Activated CD4-positive, alpha-beta T cell treated with anti-CD3 and anti-CD28 coated beads, Interleukin-2, amount 10 ng/mL, durations not matched to agents 24 days and 14 days (primary cell): ENCODE results near the gene KAT2B. TPM values are rescaled to one million over a fixed set of nuclear protein-coding genes. Genes with fewer than 3 reads are reported as not detected.
"Not testable (repeated sequence)": the region's sequence is repeated elsewhere in the genome, so short reads cannot be mapped to it uniquely, and the experiment has no call there.

Experiments
- DNase-seq: peaks from one replicate; pipeline ENCODE4 v3.0.0; 2022
- H3K27ac Mint-ChIP-seq: one replicate; pipeline ENCODE4 v1.8.0; 2022; ENCODE audit warnings: mild to moderate bottlenecking, mixed read lengths
- H3K27me3 Mint-ChIP-seq: one replicate; pipeline ENCODE4 v1.8.0; 2022; ENCODE audit warnings: mixed read lengths
- H3K36me3 Mint-ChIP-seq: one replicate; pipeline ENCODE4 v1.8.0; 2022; ENCODE audit warnings: low read depth, mild to moderate bottlenecking, mixed read lengths
- H3K4me1 Mint-ChIP-seq: one replicate; pipeline ENCODE4 v1.8.0; 2021; ENCODE audit warnings: mixed read lengths
- H3K4me3 Mint-ChIP-seq: one replicate; pipeline ENCODE4 v1.8.0; 2022; ENCODE audit warnings: mild to moderate bottlenecking, moderate library complexity, mixed read lengths
- H3K9me3 Mint-ChIP-seq: one replicate; pipeline ENCODE4 v1.8.0; 2021; ENCODE audit warnings: mixed read lengths
- intact Hi-C: fragments of 100-400 bp; cut with micrococcal nuclease; formaldehyde crosslinking; loops from one replicate; pipeline ENCODE4 v1.15.1; 2023
- total RNA-seq: library from RNA; stranded (reverse); gene quantifications from 2 replicates; pipeline ENCODE4 v1.2.3, GENCODE V29; 2022

KAT2B gene
- total RNA-seq, 1 donor from 2014 or later, result 27.9 TPM

DNA sequence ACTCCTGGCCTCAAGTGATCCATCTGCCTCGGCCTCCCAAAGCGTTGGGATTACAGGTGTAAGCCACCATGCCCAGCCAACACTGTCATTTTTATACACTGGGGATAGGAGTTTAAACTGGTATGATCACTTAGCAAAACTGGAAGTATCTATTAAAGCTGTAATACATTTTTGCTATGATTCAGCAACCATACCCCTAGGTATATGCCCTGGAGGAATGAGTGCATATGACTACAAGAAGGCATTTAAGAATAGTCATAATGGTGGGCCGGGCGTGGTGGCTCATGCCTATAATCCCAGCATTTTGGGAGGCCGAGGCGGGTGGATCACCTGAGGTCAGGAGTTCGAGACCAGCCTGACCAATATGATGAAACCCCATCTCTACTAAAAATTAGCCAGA lies 8.3 kb upstream of the KAT2B start:
- H3K4me1 Mint-ChIP-seq, H3K27me3 Mint-ChIP-seq, H3K9me3 Mint-ChIP-seq, H3K36me3 Mint-ChIP-seq, H3K4me3 Mint-ChIP-seq, intact Hi-C loops, H3K27ac Mint-ChIP-seq, DNase-seq: not testable (repeated sequence)

DNA sequence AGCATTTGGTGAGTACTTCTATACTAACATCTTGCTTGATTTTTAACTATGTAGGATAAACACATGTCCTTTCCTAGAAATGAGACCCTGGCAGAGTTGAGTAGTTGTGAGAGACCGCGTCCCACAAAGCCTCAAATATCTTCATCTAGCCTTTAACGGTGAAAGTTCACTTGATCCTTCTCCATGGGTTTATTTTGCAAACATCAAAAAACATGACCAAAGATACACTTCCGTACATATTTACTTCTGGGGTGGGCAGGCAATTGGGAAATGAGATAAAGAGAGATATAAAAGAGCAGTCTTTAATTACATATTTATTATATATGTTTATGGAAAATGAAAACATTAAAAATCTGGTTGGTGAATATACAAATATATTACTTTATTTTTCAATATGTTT lies 5.2 kb upstream of the KAT2B start:
- intact Hi-C loops, result no loop called here

DNA sequence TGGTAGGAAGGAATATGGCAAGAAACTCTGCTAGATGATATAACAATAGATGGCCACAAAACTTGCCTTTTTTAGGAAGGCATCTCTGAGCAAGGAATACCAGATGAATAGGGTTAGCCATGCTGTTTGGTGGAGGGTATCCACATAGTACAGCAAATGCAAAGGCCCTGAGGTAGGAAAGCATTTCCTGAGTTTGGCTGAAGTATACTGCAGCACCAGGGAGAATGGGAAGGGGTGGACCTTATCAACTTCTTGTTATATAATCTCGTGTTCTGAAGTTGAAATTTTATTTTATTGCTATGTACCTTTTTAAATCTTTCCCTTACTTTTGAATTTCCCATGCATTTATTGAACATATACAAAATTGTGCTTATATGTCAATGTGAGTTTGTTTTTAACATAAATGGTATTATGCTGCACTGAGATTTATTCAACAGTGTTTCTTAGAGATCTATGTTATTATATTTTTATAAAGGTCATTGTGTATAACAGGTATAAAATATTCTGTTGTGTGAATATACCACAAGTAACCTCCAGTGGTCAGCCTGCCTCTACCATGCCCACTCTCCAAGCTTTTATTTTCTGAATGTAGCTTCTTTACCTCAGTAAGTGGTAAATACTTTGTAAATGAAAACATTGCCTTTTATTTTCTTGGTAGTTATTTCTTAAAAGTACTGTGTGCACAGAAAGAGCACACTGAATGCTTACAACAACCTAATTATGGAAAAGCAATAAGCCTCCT lies 2.8 kb upstream of the KAT2B start:
- no peaks in the 10 kb centered on the region for H3K36me3 Mint-ChIP-seq
- H3K27ac Mint-ChIP-seq, result no peak overlapping the region
- intact Hi-C loops, result no loop called here
- no peaks in the 10 kb centered on the region for H3K27me3 Mint-ChIP-seq
- no peak for DNase-seq
- no peaks in the 10 kb centered on the region for H3K9me3 Mint-ChIP-seq
- H3K4me1 Mint-ChIP-seq, result peaks cover 29% of the 10 kb centered on the region
- H3K4me3 Mint-ChIP-seq, result no peak overlapping the region

More for the DNA sequence above, 5.2 kb upstream of the KAT2B start:
- no peaks in the 10 kb centered on the region for H3K27me3 Mint-ChIP-seq
- H3K4me3 Mint-ChIP-seq, result no peak overlapping the region
- H3K4me1 Mint-ChIP-seq, result peaks cover 17% of the 10 kb centered on the region
- no peak overlapping the region for H3K27ac Mint-ChIP-seq
- DNase-seq, result no peak
- H3K9me3 Mint-ChIP-seq, result no peaks in the 10 kb centered on the region
- no peaks in the 10 kb centered on the region for H3K36me3 Mint-ChIP-seq

DNA sequence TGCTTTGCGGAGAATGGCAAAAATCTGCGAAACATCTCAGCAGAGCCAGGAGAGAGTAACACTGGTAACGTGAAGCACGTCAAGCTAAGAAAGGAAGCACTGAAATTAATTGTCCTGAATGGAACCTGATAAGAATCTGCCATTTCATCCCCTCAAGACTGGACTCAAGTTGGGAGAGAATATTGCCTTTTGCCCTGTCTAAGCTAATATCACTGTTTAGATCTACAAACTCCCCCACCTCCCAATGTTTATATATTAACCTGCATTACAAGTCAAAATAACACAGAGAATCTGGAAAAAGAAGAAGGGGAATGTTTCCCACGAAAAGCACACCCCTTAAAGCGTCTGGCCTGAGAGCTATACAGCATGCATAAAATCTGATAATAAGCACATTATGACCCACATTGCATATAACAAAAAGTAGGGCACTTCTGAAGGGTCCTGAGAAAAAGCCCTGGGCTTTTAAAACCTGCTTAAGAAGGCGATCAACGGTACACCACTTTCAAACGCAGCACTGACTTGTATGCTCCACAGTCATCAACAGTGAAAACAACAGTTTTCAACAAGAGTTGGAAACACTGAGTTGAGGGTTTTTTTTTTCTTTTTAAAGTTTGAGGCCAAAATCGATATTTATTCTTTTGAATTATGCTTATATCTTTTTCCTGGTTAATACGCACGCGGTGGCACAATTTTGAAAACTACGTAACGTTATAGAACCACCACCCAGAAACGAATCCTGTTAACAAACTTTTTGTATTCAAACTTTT lies 1.4 kb upstream of the KAT2B start:
- intact Hi-C loops, result loop anchor here (2.0 kb wide), 1 partner anchor 154 kb away; no protein-coding TSS in a partner anchor
- H3K27ac Mint-ChIP-seq, result peak overlapping the region; percentile 96
- no peak for DNase-seq
- no peaks in the 10 kb centered on the region for H3K9me3 Mint-ChIP-seq
- H3K4me3 Mint-ChIP-seq, result peak overlapping the region; percentile 84
- H3K27me3 Mint-ChIP-seq, result no peaks in the 10 kb centered on the region
- peaks cover 41% of the 10 kb centered on the region for H3K4me1 Mint-ChIP-seq
- peaks cover 3% of the 10 kb centered on the region for H3K36me3 Mint-ChIP-seq

DNA sequence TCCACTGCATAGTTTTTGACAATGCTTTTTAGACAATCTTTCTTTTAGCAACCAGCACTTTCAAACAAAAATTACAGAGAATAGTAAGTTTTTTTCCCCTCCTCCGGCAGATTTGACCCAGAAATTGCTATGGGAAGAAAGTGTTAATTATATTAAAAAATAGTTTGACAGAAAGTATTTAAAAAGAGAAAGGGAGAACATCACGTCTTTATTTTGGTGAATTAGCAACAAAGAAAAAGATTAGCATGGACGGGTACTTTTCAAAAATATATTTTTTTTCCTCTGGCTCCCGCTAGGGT lies 831 bp upstream of the KAT2B start:
- intact Hi-C loops, result loop anchor here (2.0 kb wide), 1 partner anchor 155 kb away; no protein-coding TSS in a partner anchor
- no peaks in the 10 kb centered on the region for H3K27me3 Mint-ChIP-seq

DNA sequence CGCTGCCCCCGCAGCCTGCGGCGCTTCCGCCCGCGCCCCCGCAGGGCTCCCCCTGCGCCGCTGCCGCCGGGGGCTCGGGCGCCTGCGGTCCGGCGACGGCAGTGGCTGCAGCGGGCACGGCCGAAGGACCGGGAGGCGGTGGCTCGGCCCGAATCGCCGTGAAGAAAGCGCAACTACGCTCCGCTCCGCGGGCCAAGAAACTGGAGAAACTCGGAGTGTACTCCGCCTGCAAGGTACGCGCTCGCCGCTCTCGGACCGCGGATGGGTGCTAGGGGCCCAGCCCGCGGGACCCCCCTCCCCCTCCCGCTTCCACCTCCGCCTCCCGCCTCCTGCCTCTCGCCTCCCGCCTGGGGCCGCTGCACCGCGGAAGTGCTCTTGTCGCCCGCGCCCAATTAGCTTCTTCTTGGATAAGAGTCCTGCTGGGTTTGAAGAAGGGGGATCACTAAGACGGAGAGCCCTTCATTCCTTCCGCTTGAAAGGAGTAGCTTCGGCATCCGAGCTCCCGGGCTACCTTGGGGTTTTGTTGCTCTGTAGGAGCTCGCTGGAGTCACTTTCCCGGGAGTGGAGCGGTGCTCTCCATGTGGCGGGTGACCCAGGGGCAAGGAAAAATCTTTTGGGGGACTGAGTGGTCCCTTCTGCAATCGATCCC lies 426 bp downstream of the KAT2B start:
- H3K4me1 Mint-ChIP-seq, result peaks cover 51% of the 10 kb centered on the region
- H3K36me3 Mint-ChIP-seq, result peaks cover 3% of the 10 kb centered on the region
- no peaks in the 10 kb centered on the region for H3K9me3 Mint-ChIP-seq

More for the DNA sequence above, 831 bp upstream of the KAT2B start:
- Mint-ChIP-seq H3K4me1 (peaks cover 46% of the 10 kb centered on the region), H3K4me3 (peak overlapping the region; percentile 84), H3K27ac (peak overlapping the region; percentile 96), H3K9me3 (no peaks in the 10 kb centered on the region), H3K36me3 (peaks cover 3% of the 10 kb centered on the region)
- DNase-seq, result no peak

DNA sequence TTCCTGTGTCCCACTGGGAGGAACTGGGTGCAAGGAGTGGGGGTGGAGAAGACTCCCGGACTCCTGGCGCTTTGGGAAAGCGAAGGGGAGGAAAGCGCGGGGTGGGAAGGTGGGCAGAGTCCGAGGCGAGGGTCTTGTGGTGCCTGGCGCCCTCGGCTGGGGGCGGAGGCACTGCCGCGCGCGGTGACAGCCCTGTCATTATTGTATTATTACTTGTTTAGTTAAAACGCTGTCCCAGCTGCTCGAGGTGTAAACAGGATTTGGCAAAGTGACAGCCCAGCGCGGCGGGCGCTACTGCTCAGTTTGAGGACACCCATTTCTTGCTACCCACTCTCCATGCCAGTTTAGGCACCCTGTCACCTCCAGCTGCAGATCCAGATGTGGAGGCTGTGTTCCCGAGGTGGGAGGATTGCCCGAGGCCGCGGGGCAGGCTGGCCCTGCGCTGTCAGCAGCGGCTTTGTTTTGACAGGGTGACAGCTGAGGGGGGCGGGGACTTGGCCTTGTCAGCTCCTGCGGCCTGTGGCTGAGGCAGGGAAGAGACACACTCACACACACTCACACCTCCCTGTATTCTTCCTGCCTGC lies 1.0 kb downstream of the KAT2B start:
- Mint-ChIP-seq H3K36me3 (peaks cover 3% of the 10 kb centered on the region), H3K27ac (peak overlapping the region; percentile 98), H3K9me3 (no peaks in the 10 kb centered on the region), H3K27me3 (no peaks in the 10 kb centered on the region), H3K4me1 (peaks cover 52% of the 10 kb centered on the region), H3K4me3 (peak overlapping the region; percentile 96)
- intact Hi-C loops, result loop anchor here (1.0 kb wide), 4 partner anchors 13 to 145 kb away; partner anchors contain the start of gene SGO1
- DNase-seq, result peak; percentile 93

More for the DNA sequence above, 426 bp downstream of the KAT2B start:
- intact Hi-C loops, result loop anchor here (1.0 kb wide), 5 partner anchors 14 to 146 kb away; partner anchors contain the start of genes RAB5A and SGO1
- H3K27me3 Mint-ChIP-seq, result no peaks in the 10 kb centered on the region
- peak; percentile 90 for DNase-seq
- H3K4me3 Mint-ChIP-seq, result peak overlapping the region; percentile 96
- H3K27ac Mint-ChIP-seq, result peak overlapping the region; percentile 98

DNA sequence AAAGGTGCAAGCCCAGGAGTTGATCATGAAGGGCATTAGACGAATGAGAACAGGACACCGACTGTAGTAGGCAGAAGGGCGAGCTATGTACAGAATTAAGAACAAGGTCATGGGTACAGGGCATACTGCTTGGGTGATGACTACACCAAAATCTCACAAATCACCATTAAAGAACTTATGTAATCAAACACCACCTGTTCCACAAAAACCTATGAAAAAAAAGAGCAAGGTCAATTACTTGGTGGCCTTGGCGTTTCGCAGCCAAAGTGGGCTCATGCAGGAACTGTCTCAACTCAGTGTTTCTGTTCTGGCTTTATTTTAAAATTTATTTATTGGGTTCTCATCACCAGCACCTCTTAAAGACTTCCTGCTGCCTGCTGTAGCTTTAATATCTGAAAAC lies 2.1 kb downstream of the KAT2B start:
- DNase-seq, result no peak
- Mint-ChIP-seq H3K4me3 (peak overlapping the region; percentile 96), H3K27me3 (no peaks in the 10 kb centered on the region), H3K9me3 (no peaks in the 10 kb centered on the region), H3K27ac (peak overlapping the region; percentile 98), H3K36me3 (peaks cover 3% of the 10 kb centered on the region), H3K4me1 (peaks cover 51% of the 10 kb centered on the region)
- intact Hi-C loops, result no loop called here

DNA sequence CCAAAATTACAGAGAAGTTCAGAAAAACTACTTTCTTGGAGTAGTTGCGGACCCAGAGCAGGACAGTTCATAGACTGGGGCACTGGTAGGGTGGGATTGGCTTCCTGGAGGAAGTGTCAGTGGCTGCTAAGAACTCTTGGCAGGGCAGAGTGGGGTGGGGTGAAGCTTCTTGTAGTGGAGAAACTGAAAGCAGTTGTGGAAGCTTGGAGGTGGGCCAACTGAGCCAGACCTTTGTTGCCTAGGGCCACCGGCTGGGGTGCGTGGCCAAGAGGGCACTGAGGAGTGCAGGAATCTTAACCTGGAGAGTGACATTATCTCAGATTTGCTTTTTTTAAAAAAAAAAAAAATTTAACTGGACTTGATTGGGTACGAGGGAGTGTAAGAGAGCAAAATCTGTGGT lies 3.1 kb downstream of the KAT2B start:
- Mint-ChIP-seq H3K4me1 (peaks cover 49% of the 10 kb centered on the region), H3K36me3 (peaks cover 9% of the 10 kb centered on the region), H3K27ac (peak overlapping the region; percentile 88), H3K4me3 (peak overlapping the region; percentile 96), H3K9me3 (no peaks in the 10 kb centered on the region), H3K27me3 (no peaks in the 10 kb centered on the region)
- DNase-seq, result peak; percentile 87
- intact Hi-C loops, result no loop called here

DNA sequence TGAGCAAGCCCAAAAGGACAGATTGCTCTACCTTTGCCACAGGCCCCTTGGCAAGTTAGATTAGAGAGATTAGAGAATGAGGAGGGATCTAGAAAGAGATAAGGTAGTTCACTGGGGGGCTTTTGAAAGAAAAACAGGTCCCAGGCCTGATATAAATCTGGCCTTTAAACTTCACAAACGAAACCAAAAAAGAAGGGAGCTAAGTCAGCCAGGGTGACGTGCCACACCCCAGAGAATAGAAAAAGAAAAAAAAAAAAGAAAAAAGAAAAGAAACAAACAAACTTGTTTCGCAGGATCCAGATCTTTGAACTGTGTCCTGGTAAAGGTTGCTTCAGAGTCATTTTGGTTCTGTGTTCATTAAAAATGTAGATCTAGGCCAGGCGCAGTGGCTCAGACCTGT lies 3.6 kb downstream of the KAT2B start:
- intact Hi-C loops, result no loop called here
- H3K4me3 Mint-ChIP-seq, result peak overlapping the region; percentile 96
- peak overlapping the region; percentile 88 for H3K27ac Mint-ChIP-seq
- peaks cover 9% of the 10 kb centered on the region for H3K36me3 Mint-ChIP-seq
- peaks cover 45% of the 10 kb centered on the region for H3K4me1 Mint-ChIP-seq
- DNase-seq, result peak; percentile 71
- no peaks in the 10 kb centered on the region for H3K9me3 Mint-ChIP-seq
- H3K27me3 Mint-ChIP-seq, result no peaks in the 10 kb centered on the region

DNA sequence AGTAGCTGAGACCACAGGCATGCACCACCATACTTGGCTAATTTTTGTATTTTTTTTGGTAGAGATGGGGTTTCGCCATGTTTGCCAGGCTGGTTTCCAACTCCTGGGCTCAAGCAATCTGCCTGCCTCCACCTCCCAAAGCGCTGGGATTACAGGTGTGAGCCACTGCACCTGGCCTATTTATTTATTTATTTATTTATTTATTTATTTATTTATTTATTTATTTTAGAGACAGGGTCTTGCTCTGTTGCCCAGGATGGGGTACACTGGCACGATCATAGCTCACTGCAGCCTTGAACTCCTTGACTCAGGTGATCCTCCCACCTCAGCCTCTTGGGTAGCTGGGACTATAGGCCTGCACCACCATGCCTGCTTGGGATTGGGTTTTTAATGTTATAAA lies 4.9 kb downstream of the KAT2B start:
- H3K36me3 Mint-ChIP-seq, result peaks cover 14% of the 10 kb centered on the region
- H3K4me1 Mint-ChIP-seq, result peaks cover 50% of the 10 kb centered on the region
- DNase-seq, H3K4me3 Mint-ChIP-seq, H3K9me3 Mint-ChIP-seq, H3K27ac Mint-ChIP-seq, intact Hi-C loops, H3K27me3 Mint-ChIP-seq: not testable (repeated sequence)

DNA sequence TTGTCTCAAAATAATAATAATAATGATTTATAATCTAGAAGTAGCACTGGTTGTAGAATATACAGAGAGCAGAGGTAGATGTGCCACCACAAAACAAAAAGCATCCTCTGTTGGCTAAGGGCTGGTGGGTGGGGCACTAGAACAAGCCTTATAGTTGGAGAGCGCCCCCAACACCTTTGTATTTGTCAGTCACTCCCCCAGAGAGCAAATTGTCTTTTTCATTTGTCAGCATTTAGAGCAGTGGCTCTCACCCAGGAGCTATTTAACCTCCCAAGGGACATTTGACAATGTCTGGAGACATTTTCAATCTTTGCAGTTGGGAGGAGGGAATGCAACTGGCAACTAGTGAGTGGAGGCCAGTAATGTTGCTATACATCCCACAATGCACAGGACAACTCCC lies 6.3 kb downstream of the KAT2B start:
- Mint-ChIP-seq H3K27ac (no peak overlapping the region), H3K36me3 (peaks cover 19% of the 10 kb centered on the region), H3K9me3 (no peaks in the 10 kb centered on the region), H3K4me1 (peaks cover 56% of the 10 kb centered on the region), H3K27me3 (no peaks in the 10 kb centered on the region), H3K4me3 (no peak overlapping the region)
- DNase-seq, result no peak
- intact Hi-C loops, result no loop called here

DNA sequence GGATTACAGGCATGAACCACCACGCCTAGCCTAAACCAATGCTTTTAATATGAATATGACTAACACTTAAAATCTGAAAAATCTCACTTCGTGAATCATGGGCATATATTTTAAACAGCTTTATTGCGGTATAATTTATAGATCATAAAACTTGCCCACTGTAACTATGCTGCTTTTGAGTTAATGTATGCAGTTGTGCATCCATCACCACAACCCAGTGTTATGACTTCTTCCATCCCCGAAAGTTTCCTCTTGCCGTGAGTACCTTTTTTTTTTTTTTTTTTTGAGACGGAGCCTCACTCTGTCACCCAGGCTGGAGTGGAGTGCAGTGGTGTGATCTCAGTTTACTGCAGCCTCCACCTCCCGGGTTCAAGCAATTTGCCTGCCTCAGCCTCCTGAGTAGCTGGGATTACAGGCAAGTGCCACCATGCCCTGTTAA lies 7.1 kb downstream of the KAT2B start:
- H3K4me1 Mint-ChIP-seq, result peaks cover 55% of the 10 kb centered on the region
- no peak for DNase-seq
- peaks cover 19% of the 10 kb centered on the region for H3K36me3 Mint-ChIP-seq
- no peak overlapping the region for H3K4me3 Mint-ChIP-seq
- H3K27ac Mint-ChIP-seq, result peak overlapping the region; percentile 66
- no peaks in the 10 kb centered on the region for H3K9me3 Mint-ChIP-seq
- no peaks in the 10 kb centered on the region for H3K27me3 Mint-ChIP-seq
- intact Hi-C loops, result no loop called here
